IMR-90 (cell line): ENCODE data around the gene KDM3B. TPM values are rescaled to one million over a fixed set of nuclear protein-coding genes. Genes with fewer than 3 reads are reported as not detected.

ENCODE experiments used
- ATAC-seq: fragments of 200-7000 bp; cut with Tn5 transposase; 2 replicates; pipeline ENCODE4 v1.9.1; 2020; ENCODE audit warnings: low read depth, mild to moderate bottlenecking, moderate library complexity
- BruUV-seq: library from RNA; stranded (reverse); fragments of 400-500 nt; replicated peaks from 2 replicates; lab custom pipeline; 2021; lab: Mats Ljungman, UMichigan
- CTCF ChIA-PET: fragments of 300-600 bp; formaldehyde crosslinking; extraction: SDS; loops from one replicate; lab custom pipeline; 2021; ENCODE audit warnings: antibody characterized with exemption; lab: Yijun Ruan, JAX
- POLR2A ChIA-PET: fragments of 300-600 bp; sonication (Branson Sonifier 250); formaldehyde crosslinking; loops from one replicate; lab custom pipeline; 2022; ENCODE audit warnings: antibody characterized with exemption; ENCODE audit not compliant: unreplicated experiment; lab: Charles Lee
- DNase-seq: peaks from one replicate; pipeline ENCODE4 v3.0.0; 2013
- H2AFZ ChIP-seq: replicated peaks from 2 replicates; pipeline ENCODE3; 2013; ENCODE audit warnings: low read length, mild to moderate bottlenecking; ENCODE audit not compliant: poor library complexity
- H2AK5ac ChIP-seq: 2 replicates; pipeline ENCODE4 v1.6.1; 2013; ENCODE audit warnings: low read depth, low read length, inconsistent platforms
- H2AK9ac ChIP-seq: replicated peaks from 2 replicates; pipeline ENCODE3; 2013; ENCODE audit warnings: mild to moderate bottlenecking, low read depth, low read length, moderate library complexity; ENCODE audit not compliant: poor library complexity
- H2BK120ac ChIP-seq: 2 replicates; pipeline ENCODE4 v1.6.1; 2013; ENCODE audit warnings: low read depth, low read length, inconsistent platforms
- H2BK15ac ChIP-seq: 3 replicates; pipeline ENCODE4 v1.6.1; 2013; ENCODE audit warnings: low read depth, low read length, inconsistent platforms
- H2BK20ac ChIP-seq: 2 replicates; pipeline ENCODE4 v1.6.1; 2013; ENCODE audit warnings: low read depth, mild to moderate bottlenecking, inconsistent platforms, low read length, moderate library complexity
- H2BK5ac ChIP-seq: 2 replicates; pipeline ENCODE4 v1.6.1; 2013; ENCODE audit warnings: mild to moderate bottlenecking, low read depth, low read length, inconsistent platforms; ENCODE audit not compliant: poor library complexity, severe bottlenecking
- H3K14ac ChIP-seq: replicated peaks from 2 replicates; pipeline ENCODE4 v1.6.1; 2013; ENCODE audit warnings: low read depth, low read length, inconsistent platforms
- H3K18ac ChIP-seq: 2 replicates; pipeline ENCODE4 v1.6.1; 2013; ENCODE audit warnings: low read depth, low read length, control low read depth
- H3K23ac ChIP-seq: 2 replicates; pipeline ENCODE4 v1.6.1; 2013; ENCODE audit warnings: low read depth, low read length, inconsistent platforms
- H3K27ac ChIP-seq: 2 replicates; pipeline ENCODE4 v1.5.1; 2013; ENCODE audit warnings: mild to moderate bottlenecking, control low read depth, low read length; ENCODE audit not compliant: insufficient read depth
- H3K27me3 ChIP-seq: 2 replicates; pipeline ENCODE4 v1.6.1; 2013; ENCODE audit warnings: low read length; ENCODE audit not compliant: control insufficient read depth, insufficient read depth
- H3K36me3 ChIP-seq: 2 replicates; pipeline ENCODE4 v1.6.1; 2013; ENCODE audit warnings: low read length, mixed read lengths; ENCODE audit not compliant: control insufficient read depth, insufficient read depth
- H3K4ac ChIP-seq: 2 replicates; pipeline ENCODE4 v1.6.1; 2013; ENCODE audit warnings: low read depth, low read length, inconsistent platforms
- H3K4me1 ChIP-seq: 2 replicates; pipeline ENCODE4 v1.6.1; 2013; ENCODE audit warnings: low read length, mixed read lengths; ENCODE audit not compliant: control insufficient read depth, insufficient read depth
- H3K4me2 ChIP-seq: 2 replicates; pipeline ENCODE4 v1.6.1; 2013; ENCODE audit warnings: low read depth, mild to moderate bottlenecking, control low read depth, low read length, moderate library complexity
- H3K4me3 ChIP-seq: 2 replicates; pipeline ENCODE4 v1.5.1; 2013; ENCODE audit warnings: low read depth, mild to moderate bottlenecking, control low read depth, low read length, moderate library complexity; ENCODE audit not compliant: insufficient read depth
- H3K56ac ChIP-seq: 2 replicates; pipeline ENCODE4 v1.6.1; 2013; ENCODE audit warnings: low read length, inconsistent platforms; ENCODE audit not compliant: insufficient read depth; ENCODE audit errors: extremely low read depth
- H3K79me1 ChIP-seq, 2 experiments: 2 replicates each; pipeline ENCODE4 v1.6.1; 2013; ENCODE audit warnings: low read length in 2 of 2, inconsistent platforms in 1 of 2, low read depth in 1 of 2
- H3K9ac ChIP-seq: 2 replicates; pipeline ENCODE4 v1.6.1; 2013; ENCODE audit warnings: low read depth, low read length, control low read depth
- H3K9me1 ChIP-seq: 2 replicates; pipeline ENCODE4 v1.6.1; 2013; ENCODE audit warnings: low read length, inconsistent platforms; ENCODE audit not compliant: insufficient read depth
- H3K9me3 ChIP-seq: 2 replicates; pipeline ENCODE4 v1.6.1; 2013; ENCODE audit warnings: low read length; ENCODE audit not compliant: control insufficient read depth, insufficient read depth
- H4K20me1 ChIP-seq: 2 replicates; pipeline ENCODE4 v1.6.1; 2013; ENCODE audit warnings: low read length, inconsistent platforms; ENCODE audit not compliant: insufficient read depth
- H4K5ac ChIP-seq: 2 replicates; pipeline ENCODE4 v1.6.1; 2013; ENCODE audit warnings: mild to moderate bottlenecking, low read depth, low read length, control low read depth
- H4K8ac ChIP-seq, 2 experiments: 2 replicates each; pipeline ENCODE4 v1.6.1; 2013; ENCODE audit warnings: low read depth in 2 of 2, low read length in 2 of 2, control low read depth in 1 of 2, inconsistent platforms in 1 of 2
- H4K91ac ChIP-seq: 2 replicates; pipeline ENCODE4 v1.6.1; 2013; ENCODE audit warnings: low read depth, low read length, inconsistent platforms; ENCODE audit not compliant: insufficient read depth
- MXI1 ChIP-seq: IDR thresholded peaks from 2 replicates; pipeline ENCODE4 v1.6.1; 2012; ENCODE audit warnings: low read depth, mild to moderate bottlenecking, low read length, moderate library complexity, borderline replicate concordance
- USF2 ChIP-seq: fragments of 150-350 bp; IDR thresholded peaks from 2 replicates; pipeline ENCODE4 v1.6.1; 2017; ENCODE audit warnings: mild to moderate bottlenecking, antibody characterized with exemption, low read length, low read depth
- WGBS, 2 experiments: methylation state at CpG; one replicate each; pipeline versions ENCODE4 v1.1.5 to v1.1.7; 2013; ENCODE audit warnings: missing lambda C conversion rate in 2 of 2; ENCODE audit not compliant: insufficient read length in 1 of 2; ENCODE audit errors: extremely low coverage in 2 of 2; 5-methylcytosine and 5-hydroxymethylcytosine counted together
- dilution Hi-C: fragments of 300-500 bp; cut with HindIII; formaldehyde crosslinking; loops from one replicate; pipeline ENCODE4 v1.14.3; 2018; ENCODE audit warnings: low sequenced_read_pairs; ENCODE audit not compliant: unreplicated experiment
- in situ Hi-C: fragments of 300-500 bp; cut with MboI; formaldehyde crosslinking; loops from 3 replicates; pipeline ENCODE4 v1.14.3; 2019; ENCODE audit warnings: low sequenced_read_pairs, inconsistent platforms, mixed read lengths
- intact Hi-C: fragments of 100-400 bp; cut with micrococcal nuclease; formaldehyde crosslinking; loops from 2 replicates; pipeline ENCODE4 v1.10.0; 2022
- polyA plus RNA-seq, 3 experiments: library from polyadenylated mRNA; depleted of rRNA; stranded (reverse); fragments of >200 nt; gene quantifications; 2 replicates each; pipeline ENCODE4 v1.2.3, GENCODE V29; 2012; ENCODE audit warnings: low replicate concordance in 1 of 3
- total RNA-seq: library from RNA; depleted of rRNA; stranded (reverse); fragments of >200 nt; gene quantifications from 2 replicates; pipeline ENCODE4 v1.2.3, GENCODE V29; 2012

Gene KDM3B
- total and polyA plus RNA-seq, 2 of the 4 experiments (the other 2 are of a cell fraction) = 19.4 to 35.8 TPM

- Histone ChIP-seq H2BK15ac (no peak overlapping the region), H3K36me3 (no peaks in the 10 kb centered on the region), H4K8ac (peak overlapping the region; percentile 19 to 43; a peak in 1 of 4 replicates), H3K27ac (no peak overlapping the region), H3K9ac (no peak overlapping the region), H3K9me3 (no peaks in the 10 kb centered on the region), H3K18ac (no peak overlapping the region), H4K20me1 (peaks cover 12% of the 10 kb centered on the region), H3K56ac (no peak overlapping the region), H3K23ac (no peak overlapping the region), H3K4me3 (no peak overlapping the region), H2AK5ac (0 out of 2 replicates have a peak overlapping the region, but pooled peaks have one; percentile 4), H3K27me3 (peaks cover 5% of the 10 kb centered on the region), H3K4me2 (no peak overlapping the region), H2BK120ac (no peak overlapping the region), H4K91ac (no peak overlapping the region), H2AFZ (peak overlapping the region; percentile 36), H2BK5ac (no peak overlapping the region), H3K9me1 (peaks cover 3% of the 10 kb centered on the region; the same call in 1 of the 2 replicates), H3K14ac (no peak overlapping the region), H3K4ac (no peak overlapping the region), H3K4me1 (peaks cover 2% of the 10 kb centered on the region; the same call in 1 of the 2 replicates), H2BK20ac (no peak overlapping the region), H4K5ac (no peak overlapping the region), H3K79me1 (peaks cover 4 to 13% of the 10 kb centered on the region in 2 experiments; a peak in 3 of 4 replicates), H2AK9ac (peak overlapping the region; percentile 1)
- WGBS, 2 experiments = 93% methylated on average over 2 of the region's 11 CpGs; no CpG with 5 or more reads in 1 of the 2 experiments
- dilution Hi-C loops = no loop called here
- peak; percentile 96 for TF ChIP-seq USF2
- no peak for TF ChIP-seq MXI1
- CTCF ChIA-PET = interaction anchor here (0.5 kb wide), 1 partner anchor 88 kb away, joined by 3 read pairs; no protein-coding TSS in a partner anchor
- POLR2A ChIA-PET = no interaction called here
- intact Hi-C loops = no loop called here
- in situ Hi-C loops = no loop called here
- DNase-seq = peak; percentile 87
- BruUV-seq = no TSS peak
- no peak for ATAC-seq
Measured at GRCh38 chr5:138461343-138462125, 109.0 kb downstream of the KDM3B start.
